ENCODE data around the gene FAM222B.
"Not testable (repeated sequence)": the region's sequence is repeated elsewhere in the genome, so short reads cannot be mapped to it uniquely, and the experiment has no call there.

DNA sequence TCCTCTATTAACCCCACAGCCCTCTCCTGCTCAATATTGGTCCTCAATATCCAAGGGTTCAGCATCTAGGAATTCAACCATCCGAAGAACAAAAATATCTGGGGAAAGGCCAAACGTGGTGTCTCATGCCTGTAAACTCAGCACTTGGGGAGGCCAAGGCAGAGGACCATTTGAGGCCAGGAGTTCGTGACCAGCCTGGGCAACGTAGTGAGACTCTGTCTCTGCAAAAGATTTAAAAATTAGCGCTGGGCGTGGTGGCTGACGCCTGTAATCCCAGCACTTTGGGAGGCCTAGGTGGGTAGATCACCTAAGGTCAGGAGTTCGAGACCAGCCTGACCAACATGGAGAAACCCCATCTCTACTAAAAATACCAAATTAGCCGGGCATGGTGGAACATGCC lies 4.1 kb upstream of the FAM222B start:
- TF ChIP-seq, protein P1, sequence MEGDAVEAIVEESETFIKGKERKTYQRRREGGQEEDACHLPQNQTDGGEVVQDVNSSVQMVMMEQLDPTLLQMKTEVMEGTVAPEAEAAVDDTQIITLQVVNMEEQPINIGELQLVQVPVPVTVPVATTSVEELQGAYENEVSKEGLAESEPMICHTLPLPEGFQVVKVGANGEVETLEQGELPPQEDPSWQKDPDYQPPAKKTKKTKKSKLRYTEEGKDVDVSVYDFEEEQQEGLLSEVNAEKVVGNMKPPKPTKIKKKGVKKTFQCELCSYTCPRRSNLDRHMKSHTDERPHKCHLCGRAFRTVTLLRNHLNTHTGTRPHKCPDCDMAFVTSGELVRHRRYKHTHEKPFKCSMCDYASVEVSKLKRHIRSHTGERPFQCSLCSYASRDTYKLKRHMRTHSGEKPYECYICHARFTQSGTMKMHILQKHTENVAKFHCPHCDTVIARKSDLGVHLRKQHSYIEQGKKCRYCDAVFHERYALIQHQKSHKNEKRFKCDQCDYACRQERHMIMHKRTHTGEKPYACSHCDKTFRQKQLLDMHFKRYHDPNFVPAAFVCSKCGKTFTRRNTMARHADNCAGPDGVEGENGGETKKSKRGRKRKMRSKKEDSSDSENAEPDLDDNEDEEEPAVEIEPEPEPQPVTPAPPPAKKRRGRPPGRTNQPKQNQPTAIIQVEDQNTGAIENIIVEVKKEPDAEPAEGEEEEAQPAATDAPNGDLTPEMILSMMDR (IDR thresholded peaks at IDR 0.05; ENCODE audit: poor library complexity, severe bottlenecking) = not testable (repeated sequence)
- not testable (repeated sequence) for TF ChIP-seq EZH2 (IDR thresholded peaks at IDR 0.05; ENCODE audit: borderline replicate concordance, insufficient read depth, low read length, poor library complexity, severe bottlenecking); TAF1 (IDR thresholded peaks at IDR 0.05; ENCODE audit: low read depth); EP300 (conservative IDR thresholded peaks at IDR 0.05; ENCODE audit: poor library complexity, severe bottlenecking)
